Measurements from ENCODE around the gene FAM53A.

GRCh38 chr4:1592709-1593417 is 91.2 kb downstream of the FAM53A start:
- TF ChIP-seq, protein P1, sequence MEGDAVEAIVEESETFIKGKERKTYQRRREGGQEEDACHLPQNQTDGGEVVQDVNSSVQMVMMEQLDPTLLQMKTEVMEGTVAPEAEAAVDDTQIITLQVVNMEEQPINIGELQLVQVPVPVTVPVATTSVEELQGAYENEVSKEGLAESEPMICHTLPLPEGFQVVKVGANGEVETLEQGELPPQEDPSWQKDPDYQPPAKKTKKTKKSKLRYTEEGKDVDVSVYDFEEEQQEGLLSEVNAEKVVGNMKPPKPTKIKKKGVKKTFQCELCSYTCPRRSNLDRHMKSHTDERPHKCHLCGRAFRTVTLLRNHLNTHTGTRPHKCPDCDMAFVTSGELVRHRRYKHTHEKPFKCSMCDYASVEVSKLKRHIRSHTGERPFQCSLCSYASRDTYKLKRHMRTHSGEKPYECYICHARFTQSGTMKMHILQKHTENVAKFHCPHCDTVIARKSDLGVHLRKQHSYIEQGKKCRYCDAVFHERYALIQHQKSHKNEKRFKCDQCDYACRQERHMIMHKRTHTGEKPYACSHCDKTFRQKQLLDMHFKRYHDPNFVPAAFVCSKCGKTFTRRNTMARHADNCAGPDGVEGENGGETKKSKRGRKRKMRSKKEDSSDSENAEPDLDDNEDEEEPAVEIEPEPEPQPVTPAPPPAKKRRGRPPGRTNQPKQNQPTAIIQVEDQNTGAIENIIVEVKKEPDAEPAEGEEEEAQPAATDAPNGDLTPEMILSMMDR (conservative IDR thresholded peaks at IDR 0.05; ENCODE audit: low read length), result no peak
- no peak for TF ChIP-seq EZH2phosphoT487 (IDR thresholded peaks at IDR 0.05; ENCODE audit: borderline replicate concordance, low read depth, low read length)
